ENCODE measurements around the gene ASTN2. TPM values are rescaled to one million over a fixed set of nuclear protein-coding genes. Genes with fewer than 3 reads are reported as not detected.

The ASTN2 gene
- total RNA-seq, 2 donors from 2014 or later, result 16.8 to 31.3 TPM

- ATAC-seq (no peak), DNase-seq (no peak)
- intact Hi-C loops (cut with DNase I), result loop anchor here in 1 of 2 donors (5.0 to 10.0 kb wide), 2 partner anchors 153 to 339 kb away; partner anchors contain the start of gene PAPPA
These were observed 923.2 kb downstream of the ASTN2 start for GRCh38 chr9:116491659-116492058.

DNA sequence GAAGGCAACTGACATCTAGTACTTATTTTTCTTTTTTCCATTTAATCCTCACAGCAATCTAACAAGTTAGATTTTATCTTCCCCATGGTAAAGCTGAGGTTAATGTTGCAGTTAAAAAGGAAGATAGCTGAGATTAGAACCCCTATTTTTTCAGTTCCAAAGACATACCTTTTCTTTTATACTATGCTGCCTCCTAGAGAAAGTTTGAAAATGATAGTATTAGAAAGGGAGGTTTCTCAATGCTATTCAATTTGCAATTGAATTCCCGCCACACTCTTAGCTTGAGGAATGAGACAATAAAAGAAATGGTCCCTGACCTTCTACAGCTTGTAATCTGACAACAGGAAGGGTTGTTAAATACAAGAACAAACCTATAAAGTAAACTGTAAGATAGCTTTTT, 923.6 kb downstream of the ASTN2 start:
- intact Hi-C loops (cut with DNase I), result loop anchor here in 1 of 2 donors (5.0 to 10.0 kb wide), 2 partner anchors 154 to 339 kb away; partner anchors contain the start of gene PAPPA

GRCh38 chr9:116490321-116490720, 924.5 kb downstream of the ASTN2 start:
- DNase-seq (no peak), ATAC-seq (no peak)
- intact Hi-C loops (cut with DNase I), result loop anchor here in 1 of 2 donors (5.0 to 10.0 kb wide), 2 partner anchors 154 to 338 kb away; partner anchors contain the start of gene PAPPA

More for the DNA sequence above, 923.6 kb downstream of the ASTN2 start:
- DNase-seq, result no peak
- no peak for ATAC-seq

DNA sequence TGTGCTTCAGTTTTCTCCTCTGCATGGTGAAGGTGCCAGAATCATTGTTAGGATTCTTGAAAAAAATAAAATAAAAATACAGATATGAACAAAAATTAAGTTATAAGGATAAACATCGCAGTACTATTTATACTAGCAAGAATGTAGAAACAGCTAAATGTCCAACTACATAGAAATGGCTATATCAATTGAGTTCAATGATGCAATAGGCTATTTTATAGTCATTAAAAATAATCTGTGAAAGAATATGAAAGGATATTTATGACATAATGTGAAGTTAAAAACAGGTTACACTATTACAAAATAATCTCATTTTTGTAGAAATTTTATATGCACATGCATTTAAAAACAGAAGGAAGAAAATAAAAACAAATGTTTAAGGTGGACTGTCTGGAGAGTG, 926.5 kb downstream of the ASTN2 start:
- intact Hi-C loops (cut with DNase I), result no loop called here
- no peak for DNase-seq
- ATAC-seq, result no peak

DNA sequence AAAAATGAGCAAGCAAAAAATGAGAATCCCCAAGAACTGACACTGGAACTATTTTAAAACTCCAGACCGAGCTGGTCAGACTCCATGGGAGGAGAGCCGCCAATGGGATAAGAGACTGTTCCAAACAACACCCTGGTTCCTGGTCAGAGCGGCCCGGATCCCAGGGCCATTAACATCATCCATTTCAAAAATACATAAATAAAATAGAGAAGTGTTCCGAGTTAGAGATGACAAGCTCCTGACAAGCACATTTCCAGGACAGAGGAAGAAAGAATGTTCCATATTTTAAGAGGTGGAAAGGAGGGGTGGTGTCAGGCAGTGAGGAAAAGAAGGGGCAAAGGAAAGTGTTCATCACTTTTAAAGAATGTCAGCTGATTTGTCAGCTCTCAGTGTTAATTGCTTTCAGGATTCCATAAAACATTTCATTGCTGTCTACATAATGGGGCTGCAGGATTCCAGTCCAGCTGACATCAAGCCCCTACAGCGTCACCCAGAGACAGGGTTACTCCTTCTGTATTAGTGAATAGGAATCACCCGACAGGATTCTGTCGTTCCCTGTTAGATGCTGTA, 930.3 kb downstream of the ASTN2 start:
- DNase-seq, result no peak
- peak; percentile 40 to 76 for ATAC-seq
- intact Hi-C loops (cut with DNase I), result no loop called here

- intact Hi-C loops (cut with DNase I), result no loop called here
- DNase-seq (no peak), ATAC-seq (no peak)
These were observed 931.0 kb downstream of the ASTN2 start for GRCh38 chr9:116483622-116484491.

- DNase-seq (no peak), ATAC-seq (peak; percentile 66 to 73)
- intact Hi-C loops (cut with DNase I), result no loop called here
These were observed 932.1 kb downstream of the ASTN2 start for GRCh38 chr9:116482740-116483139.

DNA sequence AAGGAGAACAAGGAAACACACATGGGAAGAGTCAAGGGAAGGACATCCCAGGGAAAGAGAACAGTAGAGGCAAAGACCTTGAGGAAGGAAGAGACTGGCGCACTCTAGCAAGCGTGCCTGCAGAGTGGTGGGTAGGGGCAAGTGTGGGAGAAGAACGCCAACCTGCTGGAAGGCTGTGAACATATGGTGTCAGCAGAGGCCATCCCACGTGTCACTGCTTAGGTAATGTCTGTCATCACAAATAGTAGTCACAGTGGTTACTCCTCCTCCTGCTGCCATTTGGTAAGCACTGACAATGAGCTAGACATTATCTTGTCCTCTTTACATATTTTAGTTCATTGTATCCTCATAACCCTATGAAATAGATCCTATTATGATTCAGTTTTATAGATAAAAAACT, 934.2 kb downstream of the ASTN2 start:
- intact Hi-C loops (cut with DNase I), result no loop called here
- no peak for ATAC-seq

GRCh38 chr9:116479967-116480366, 934.9 kb downstream of the ASTN2 start:
- intact Hi-C loops (cut with DNase I), result no loop called here
- DNase-seq, result no peak
- no peak for ATAC-seq

More for the DNA sequence above, 934.2 kb downstream of the ASTN2 start:
- DNase-seq, result no peak

DNA sequence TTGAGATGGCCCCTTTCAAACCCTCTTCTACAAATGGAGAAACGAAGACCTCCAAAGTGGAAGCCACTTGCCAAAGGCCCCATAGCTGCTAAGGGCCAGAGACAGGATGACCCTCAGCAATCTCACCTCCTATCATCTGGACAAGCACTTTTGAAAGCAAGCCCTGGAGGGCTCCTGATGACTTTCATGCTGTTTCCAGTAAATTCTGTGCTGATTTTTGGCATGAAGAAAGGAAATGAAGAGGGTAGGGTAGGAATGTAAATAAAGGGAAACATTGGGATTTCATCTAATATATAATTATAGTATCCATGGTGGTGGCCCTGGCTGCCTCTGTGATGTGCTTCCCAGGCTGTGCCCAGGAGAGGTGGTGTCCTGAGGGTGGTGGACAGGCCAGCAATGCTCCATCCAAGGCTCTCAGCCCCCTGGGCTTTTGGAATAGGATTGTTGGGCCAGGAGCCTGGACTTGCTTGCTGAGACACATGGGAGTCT, 935.8 kb downstream of the ASTN2 start:
- DNase-seq (no peak), ATAC-seq (no peak)
- intact Hi-C loops (cut with DNase I), result no loop called here

GRCh38 chr9:116477584-116478141, 937.2 kb downstream of the ASTN2 start:
- no peak for ATAC-seq
- intact Hi-C loops (cut with DNase I), result no loop called here
- DNase-seq, result no peak

- peak; percentile 51 for DNase-seq
- peak; percentile 70 to 80 for ATAC-seq
These were observed 937.9 kb downstream of the ASTN2 start for GRCh38 chr9:116476935-116477381.

GRCh38 chr9:116476002-116476401, 938.9 kb downstream of the ASTN2 start:
- intact Hi-C loops (cut with DNase I), result no loop called here
- DNase-seq (no peak), ATAC-seq (no peak)

More at GRCh38 chr9:116476935-116477381, 937.9 kb downstream of the ASTN2 start:
- intact Hi-C loops (cut with DNase I), result no loop called here

DNA sequence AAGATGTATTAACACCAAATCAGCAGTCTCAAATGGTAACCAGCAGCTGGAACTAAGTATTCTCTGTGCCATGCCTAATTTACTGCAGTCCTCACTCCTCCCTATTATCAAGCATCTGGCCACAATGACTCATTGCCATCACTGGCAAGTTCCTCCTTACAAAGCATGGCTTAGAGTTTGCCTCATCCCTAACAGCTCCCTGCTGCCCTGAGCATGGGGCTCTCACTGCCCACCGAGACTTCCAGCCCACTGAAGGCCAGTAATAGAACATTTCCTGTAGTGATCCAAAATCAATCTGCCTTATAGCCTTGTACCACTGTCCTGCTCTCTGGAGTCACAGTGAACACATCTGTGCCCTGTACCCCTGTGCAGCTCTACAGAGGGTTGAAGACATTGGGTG, 939.7 kb downstream of the ASTN2 start:
- intact Hi-C loops (cut with DNase I), result no loop called here
- ATAC-seq, result no peak
- DNase-seq, result no peak

DNA sequence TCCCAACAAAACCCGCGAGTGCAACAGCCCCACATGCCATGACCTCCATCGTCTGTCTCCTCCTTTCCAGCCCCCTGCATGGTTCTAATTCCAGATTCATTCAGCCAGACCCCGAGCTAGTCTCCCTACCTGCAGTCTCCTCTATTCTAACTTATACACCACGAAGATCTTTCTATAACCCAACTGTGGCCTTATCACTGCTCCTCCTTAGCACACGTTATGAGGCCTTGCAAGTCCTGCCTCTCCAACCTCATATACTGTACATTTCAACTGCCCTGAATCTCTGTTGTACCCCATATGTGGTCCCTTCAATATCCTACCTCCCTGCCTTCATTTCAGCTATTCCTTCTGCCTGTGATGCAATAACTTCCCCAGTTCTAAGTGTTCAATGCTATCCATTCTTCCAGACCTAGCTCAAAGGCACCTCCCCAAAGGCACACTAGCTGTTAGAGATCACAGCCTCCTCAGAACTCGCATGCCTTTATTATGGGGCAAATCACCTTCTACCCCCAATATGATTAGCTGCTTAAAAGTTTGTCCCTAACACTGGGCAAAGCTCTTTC, 942.8 kb downstream of the ASTN2 start:
- ATAC-seq, result no peak
- no peak for DNase-seq
- intact Hi-C loops (cut with DNase I), result no loop called here

- ATAC-seq, result peak; percentile 79 to 88
- DNase-seq, result peak; percentile 65
- intact Hi-C loops (cut with DNase I), result no loop called here
These were observed 943.6 kb downstream of the ASTN2 start for GRCh38 chr9:116471093-116471906.

DNA sequence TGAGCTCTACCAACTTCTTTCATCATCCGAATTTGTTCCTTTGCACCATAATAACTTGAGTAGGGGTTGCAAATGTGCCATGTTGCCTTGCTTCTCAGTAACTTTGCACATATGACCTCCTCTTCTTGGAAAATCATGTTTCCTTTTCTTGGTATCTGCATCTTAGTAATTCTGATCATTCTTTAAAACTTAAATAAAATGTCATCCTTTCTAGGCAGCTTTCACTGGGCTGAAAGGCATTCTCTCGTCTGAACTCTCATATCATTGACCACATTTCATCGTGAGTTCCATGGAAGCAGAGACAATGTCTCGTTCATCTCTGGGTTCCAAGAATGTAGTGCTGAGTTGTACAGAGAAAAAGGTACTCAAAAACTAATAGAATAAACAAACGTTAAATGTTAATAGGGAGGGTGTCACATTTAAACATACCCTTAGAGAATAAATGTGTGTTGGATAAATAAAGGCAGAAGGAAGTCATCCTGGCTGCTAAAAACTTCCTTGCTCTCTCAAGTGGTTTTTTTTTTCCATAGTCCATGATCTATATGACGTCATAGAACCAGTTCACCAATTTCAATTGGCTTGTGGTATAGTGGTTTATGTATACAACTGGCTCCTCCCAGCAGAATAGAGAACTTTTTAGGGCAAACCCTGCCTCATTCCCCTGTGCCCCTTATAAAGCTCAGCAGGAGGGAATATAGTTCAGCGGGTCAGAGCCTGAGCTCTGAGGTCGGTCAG, 945.9 kb downstream of the ASTN2 start:
- DNase-seq (no peak), ATAC-seq (no peak)
- intact Hi-C loops (cut with DNase I), result no loop called here

- no peak for ATAC-seq
- intact Hi-C loops (cut with DNase I), result no loop called here
- DNase-seq, result no peak
These were observed 946.5 kb downstream of the ASTN2 start for GRCh38 chr9:116468369-116468768.

Data from left cardiac atrium (tissue), 4 donors.